Measurements from ENCODE around the gene ACER3.
"Not testable (repeated sequence)": the region's sequence is repeated elsewhere in the genome, so short reads cannot be mapped to it uniquely, and the experiment has no call there.

Gene ACER3

DNA sequence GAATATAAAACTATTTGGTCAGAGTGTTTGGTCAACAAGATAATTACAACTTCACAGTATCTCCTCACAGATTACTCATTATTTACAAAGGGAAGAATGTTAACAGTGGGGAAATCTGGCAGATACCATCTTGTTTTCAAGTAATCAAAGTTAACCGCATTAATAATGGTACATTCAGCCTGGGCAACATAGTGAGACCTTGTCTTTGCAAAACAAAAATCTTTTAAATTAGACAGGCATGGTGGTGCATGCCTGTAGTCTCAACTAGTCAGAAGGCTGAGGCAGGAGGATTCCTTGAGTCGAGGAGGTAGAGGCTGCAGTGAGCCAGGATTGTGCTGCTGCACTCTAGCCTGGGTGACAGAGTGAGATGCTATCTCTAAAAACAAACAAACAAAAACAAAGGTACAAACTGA lies 78.5 kb downstream of the ACER3 start:
- no peak for DNase-seq

DNA sequence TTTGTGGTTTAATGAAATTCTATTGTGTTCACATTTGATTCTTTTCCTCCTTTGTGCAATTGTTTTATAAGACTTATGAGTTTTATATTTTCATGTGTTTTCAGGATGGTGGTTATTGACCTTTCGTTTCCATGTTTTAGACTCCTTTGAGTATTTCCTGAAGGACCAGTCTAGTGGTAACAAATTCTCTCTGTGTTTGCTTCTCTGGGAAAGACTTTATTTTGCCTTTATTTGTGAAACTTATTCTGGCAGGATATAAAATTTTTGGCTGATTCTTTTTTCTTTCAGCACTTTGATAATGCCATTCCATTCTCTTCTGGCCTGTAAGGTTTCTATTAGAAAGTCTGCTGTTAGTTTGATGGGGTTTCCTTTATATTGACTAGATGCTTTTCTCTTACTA lies 83.5 kb downstream of the ACER3 start:
- no peak for DNase-seq

DNA sequence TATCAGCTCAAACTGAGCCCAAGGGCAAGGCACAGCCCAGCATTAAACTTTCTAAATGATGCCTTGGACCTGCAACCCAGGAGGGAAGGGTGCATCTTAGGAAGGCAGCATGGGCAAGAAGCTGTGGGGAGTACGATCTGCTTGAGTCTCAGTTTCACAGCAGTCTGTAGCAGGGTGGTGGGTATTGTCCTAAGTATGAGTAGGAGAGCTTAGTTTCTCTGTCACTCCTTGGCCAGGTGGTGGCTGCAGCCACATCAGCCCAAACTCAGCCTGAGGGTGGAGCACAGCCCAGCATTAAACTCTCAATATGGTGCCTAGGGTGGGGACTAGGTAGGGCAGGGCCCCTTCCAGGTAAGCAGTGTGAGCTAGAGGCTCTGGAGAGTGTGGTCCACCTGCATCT lies 85.5 kb downstream of the ACER3 start:
- DNase-seq: no peak

DNA sequence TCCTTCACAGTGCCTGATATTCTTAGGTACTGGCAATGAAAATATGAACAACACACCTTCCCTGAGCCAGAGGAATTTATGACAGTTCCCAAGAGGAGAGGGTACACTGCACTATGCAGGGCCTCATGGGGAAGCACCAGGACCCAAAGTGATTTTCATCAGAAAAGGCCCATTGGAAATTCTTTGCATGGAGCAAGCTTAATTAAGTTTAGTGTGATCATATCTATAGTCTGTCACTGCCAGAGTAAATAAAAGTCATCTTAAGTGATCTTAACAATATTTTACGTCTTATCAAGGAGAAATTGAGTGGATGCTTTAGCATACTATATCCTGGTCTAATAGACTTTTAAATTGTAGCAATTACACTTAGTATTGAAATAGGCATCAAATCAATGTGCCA lies 86.5 kb downstream of the ACER3 start:
- DNase-seq: no peak

DNA sequence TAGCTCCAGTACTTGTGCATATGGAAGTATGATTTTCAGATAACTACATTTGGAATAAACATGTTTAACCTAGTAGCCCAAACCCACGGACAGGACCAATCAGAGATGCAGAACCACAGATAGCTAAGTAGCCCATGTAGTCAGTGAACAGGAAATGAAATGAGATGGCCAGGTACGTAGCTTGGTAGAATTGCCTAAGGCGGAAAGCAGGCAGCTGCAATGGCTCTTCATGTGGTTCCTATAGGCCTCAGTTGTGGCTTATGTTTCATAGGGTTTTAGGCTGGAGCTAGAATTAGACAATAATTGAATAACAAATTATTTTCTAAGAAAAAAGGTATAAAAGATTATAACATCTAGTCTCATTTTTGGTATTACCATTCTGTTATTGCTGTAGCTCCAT lies 87.1 kb downstream of the ACER3 start:
- DNase-seq: no peak

DNA sequence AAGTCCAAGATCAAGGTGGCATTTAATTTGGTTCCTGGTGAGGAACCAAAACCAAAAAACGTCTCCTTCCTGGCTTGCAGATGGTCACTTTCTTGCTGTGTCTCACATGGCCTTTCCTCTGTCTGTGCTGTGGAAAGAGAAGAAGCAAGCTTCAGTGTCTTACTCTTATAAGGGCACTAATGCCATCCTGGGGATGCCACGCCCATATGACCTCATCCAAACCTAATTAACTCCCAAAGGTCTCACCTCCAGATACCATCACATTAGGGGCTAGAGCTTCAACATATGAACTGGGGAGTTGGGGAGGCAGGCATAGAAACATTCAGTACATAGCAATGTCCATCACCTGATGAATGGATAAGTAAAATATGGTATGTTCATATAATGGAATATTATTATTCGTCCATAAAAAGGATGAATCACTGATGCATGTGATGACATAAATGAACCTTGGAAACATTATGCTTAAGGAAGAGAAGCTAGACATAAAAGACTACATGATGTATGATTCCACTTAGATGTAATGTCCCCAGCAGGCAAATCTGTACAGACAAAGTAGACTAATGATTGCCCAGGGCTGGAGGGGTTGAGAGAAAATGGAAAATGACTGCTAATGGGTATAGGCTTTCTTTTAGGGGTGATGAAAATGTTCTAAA lies 94.9 kb downstream of the ACER3 start:
- no peak for DNase-seq

DNA sequence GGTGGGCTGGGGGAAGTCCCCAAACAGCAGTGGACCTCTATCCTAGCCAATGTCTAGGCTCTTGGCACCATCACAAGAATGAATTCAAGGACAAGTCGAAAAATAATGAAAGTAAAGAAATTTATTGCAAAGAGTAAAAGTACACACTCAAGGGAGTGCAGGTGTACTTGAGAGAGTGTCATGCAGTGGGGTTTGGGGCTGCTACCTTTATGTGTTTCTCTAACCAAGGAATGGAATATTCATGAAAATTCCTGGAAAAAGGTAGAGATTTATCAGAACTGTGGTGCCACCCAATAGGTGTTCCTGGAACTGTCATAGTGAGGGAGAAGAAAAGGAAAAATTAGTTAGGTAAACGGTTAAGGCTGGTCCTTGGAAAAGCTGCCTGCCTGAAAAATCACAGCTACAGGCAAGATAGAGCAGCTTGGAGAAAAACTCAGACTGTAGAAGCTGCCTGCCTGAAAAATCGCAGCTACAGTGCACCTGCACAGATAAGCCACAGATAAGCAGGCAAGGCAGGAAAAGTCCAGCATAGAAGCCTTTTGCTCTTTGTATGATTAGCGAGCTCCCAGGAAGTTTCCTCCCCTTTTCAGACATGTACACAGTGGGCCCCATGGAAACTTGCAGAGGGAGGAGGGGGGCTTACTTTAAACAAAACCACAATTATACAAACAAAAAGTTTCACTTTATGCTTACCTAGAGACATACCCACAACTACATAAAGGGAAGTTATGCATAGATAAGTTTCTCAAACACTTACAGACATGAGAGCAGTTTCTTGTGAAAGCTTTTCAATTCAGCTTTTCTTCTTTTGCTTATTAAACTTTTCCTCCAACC lies 102.1 kb downstream of the ACER3 start:
- no peak for DNase-seq

DNA sequence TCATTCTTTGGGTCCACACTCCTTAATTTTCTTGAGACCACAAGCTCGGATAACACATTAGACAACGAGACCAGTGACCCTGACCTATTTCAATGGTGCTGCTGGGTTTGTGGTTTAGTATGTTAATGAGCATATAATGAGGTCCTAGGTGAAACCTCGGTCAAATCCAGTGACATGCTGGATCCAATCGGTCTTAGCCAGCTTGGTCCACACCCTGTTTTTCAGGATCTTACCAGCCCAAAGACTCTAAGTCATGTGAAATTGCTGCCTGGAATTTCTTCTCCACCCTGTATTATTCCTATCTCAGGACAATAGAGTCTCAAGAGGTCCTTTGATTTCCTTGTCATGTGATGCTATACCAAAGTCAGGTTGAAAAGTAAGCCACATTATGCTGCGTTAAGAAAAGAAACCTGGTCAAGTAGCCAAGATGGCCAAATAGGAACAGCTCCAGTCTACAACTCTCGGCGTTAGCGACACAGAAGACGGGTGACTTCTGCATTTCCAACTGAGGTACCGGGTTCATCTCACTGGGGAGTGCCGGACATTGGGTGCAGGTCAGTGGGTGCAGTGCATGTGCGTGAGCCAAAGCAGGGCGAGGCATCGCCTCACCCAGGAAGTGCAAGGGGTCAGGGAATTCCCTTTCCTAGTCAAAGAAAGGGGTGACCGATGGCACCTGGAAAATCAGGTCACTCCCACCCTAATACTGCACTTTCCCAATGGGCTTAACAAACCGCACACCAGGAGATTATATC lies 102.9 kb downstream of the ACER3 start:
- DNase-seq: not testable (repeated sequence)

DNA sequence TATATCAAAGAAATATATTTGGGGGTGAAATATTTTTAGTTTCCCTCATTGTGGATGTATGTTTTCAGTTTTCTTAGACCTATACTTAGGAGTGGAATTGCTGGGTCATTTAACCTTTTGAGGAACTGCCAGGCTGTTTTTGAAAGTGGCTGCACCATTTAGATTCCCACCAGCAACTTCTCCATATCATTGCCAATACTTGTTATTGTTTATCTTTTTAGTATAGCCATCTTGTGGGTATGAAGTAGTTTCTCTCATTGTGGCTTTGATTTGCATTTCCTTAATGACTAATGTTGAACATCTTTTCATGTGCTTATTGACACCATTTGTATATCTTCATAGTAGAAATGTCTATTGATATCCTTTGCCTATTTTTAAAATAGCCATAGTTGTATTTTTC lies 111.3 kb downstream of the ACER3 start:
- no peak for DNase-seq

DNA sequence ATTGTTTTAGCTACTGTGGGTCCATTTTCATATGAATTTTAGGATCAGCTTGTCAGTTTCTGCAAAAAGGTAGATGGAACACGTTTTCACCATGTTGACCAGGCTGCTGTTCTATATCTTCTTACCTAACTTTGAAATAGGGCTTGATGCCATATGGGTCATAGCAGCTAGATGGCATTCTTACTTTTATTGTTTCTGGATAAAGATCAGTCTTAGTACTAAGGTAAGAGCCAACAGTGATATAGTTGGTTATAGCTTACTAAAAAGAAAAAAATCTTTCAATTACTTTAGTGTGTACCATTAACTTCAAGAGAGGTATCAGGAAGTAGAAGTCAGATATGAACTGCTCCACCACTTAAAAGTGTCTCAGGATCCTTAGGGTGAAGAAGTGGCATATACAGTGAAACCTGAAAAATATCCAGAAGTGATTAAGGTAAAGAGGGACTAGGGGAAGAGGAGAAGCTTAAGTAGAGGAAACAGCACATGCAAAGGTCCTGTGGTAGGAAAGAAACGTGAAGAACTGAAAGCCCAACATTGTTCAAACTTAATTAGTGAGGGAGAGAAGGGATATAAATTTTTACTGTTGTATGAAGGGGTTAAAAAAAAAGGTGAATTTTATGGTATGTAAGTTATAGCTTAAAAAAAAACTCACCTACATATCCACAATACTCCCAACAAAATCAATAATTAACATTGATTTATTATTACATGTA lies 113.6 kb downstream of the ACER3 start:
- no peak for DNase-seq

DNA sequence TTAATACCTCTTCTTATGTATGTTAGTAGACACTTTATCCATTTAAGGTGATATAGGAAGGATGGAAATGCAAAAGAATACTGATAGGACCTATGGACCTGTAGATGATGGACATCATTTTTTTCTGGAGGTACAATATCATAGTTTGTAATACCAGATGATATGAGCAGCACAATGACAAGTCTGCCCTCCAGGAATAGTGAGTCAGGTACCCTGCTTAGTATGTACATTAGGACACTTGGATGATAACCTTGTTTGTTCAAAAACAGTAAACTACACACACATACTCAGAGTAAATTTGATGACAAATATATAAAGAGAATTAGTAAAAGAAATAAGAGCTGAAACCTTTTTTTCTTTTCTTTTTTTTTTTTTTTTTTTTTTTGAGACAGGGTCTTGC lies 114.8 kb downstream of the ACER3 start:
- DNase-seq: no peak

DNA sequence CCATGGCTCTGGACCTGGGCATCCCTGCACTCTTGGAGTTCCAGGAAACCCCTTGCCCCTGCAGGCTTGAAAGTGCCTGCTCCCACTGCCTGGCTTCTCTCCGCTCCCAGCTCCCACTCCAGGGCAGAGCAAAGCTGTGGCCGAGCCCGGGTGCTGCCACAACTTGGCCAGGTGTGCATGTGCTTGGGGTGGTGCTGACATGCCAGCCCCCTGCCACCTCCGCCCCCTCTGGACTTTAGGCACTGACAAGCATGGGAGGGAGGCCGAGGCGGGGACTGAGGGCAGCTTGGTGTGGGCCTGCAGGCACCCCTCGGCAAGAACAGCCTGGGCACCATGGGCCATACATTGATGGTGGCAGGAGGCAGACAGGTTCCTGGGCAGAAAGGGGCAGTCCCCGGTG lies 117.1 kb downstream of the ACER3 start:
- no peak for DNase-seq

DNA sequence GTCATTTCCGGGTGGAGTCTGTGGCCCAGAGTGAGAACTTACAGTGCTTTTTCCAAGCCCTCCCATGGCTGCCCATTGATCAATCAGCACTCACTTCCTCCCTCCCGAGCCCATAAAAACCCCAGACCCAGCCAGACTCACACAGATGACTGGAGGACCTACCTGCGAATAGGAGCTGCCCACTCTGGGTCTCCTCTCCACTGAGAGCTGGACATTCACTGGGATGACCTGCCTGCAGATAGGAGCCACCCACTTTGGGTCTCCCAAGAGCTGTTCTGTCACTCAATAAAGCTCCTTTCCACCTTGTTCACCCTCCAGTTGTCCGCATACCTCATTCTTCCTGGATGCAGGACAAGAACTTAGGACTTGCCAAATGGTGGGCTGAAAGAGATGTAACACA lies 117.5 kb downstream of the ACER3 start:
- DNase-seq: no peak

DNA sequence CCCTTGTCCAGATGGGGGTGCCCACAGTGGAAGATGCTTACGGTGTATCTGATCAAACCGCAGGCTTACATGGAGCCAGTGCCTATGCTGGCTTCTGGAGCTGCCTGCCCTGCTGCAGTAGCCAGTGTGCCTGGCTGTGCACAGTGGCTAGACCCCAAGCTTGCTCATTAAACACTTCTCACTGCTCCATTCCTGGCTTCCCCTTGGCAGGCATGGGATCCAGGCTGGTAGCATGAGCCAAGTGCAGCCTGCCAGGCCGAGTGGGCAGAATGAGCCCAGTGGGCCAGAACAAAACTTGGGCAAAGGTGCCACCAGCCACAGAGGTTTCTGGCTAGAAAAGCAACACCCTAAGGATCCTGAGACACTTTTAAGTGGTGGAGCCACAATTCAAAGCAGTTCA lies 118.1 kb downstream of the ACER3 start:
- no peak for DNase-seq

DNA sequence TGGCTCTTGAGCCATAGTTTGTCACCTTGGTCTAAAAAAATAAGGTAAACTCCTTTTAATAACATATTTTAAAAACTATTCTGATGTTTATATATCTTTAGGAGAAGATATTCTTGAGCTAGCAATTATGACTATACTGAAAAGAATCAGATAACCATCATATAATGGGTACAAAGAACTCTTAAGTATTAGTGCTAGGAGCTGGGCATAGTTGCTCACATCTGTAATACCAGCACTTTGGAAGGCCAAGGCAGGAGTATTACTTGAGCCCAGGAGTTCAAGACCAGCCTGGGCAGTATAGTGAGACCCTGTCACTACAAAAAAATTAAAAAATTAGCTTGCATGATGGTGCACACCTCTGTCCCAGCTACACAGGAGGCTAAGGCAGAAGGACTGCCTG lies 119.5 kb downstream of the ACER3 start:
- no peak for DNase-seq

DNA sequence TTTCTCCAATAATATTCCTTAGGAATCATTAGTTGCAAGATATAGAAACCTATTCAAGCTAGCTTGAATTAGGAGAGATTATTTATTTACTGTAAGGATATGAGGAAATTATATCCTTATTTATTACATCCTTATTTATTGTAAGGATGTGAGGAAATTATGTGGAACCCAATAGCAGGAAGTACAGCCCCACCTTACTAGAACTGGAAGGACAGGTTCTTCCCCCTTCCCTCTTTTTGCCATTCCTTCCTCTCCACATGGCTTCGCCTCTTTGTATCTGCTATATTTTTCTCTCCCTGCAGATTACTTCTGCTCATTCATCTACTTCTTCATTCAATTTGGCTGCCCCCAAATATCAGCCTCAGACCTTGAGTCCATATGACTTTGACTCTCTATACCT lies 124.0 kb downstream of the ACER3 start:
- no peak for DNase-seq

DNA sequence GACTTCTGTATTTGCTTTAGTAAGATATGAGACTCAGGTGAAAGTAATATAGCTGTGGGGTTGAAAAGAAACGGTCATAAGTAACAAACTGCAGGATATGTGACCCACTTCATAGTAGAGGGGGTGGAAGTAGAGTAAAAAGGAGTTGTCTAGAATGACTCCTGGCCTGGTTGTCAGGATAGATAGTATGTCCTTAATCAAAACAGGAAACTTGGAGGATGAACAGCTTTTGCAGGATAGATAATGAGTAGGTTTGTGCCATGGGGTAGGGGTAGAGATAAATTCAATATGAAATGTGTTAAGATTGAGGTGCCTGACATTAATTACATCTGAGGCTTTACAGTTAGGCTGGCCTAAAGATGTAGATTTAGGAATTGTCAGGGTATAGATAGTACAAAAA lies 126.5 kb downstream of the ACER3 start:
- DNase-seq: no peak

DNA sequence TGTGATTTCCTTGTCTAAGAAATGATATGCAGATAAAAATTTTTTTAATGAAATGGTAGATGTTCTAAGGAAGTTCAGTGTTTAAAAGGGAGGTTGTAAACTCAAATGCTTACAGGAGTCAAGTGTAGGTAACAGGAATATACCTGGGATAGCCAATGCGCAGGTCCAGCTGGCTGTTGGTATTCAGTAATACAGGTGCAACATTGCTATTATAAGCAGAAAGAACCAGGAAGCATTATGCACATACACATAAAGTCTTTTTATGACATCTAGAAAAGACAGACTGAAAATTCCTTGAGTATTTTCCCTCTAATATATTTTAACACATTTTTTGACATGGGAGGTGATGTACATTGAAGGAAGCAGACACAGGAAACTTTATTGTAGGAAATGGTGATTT lies 129.9 kb downstream of the ACER3 start:
- DNase-seq: no peak

DNA sequence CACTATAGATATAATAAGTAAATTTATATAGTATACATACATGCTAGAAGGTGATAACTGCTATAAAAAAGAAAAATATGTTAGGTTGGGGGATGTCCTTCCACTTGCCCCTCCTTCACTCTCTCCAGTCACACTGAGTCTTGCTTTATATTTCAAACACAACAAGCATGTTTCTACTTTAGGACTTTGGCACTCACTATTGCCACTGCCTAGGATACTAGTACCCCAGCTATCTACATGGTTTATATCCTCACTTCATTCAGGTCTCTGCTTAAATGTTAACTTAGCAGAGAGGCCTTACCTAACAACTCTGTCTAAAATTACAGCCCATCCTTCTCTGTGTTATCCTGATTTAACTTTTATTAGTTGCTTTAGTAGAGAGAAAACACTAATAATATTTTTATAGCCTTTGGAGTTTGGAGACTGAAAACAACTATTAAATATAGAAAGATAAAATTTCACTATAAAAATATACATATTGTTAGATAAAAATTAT lies 134.4 kb downstream of the ACER3 start:
- no peak for DNase-seq

DNA sequence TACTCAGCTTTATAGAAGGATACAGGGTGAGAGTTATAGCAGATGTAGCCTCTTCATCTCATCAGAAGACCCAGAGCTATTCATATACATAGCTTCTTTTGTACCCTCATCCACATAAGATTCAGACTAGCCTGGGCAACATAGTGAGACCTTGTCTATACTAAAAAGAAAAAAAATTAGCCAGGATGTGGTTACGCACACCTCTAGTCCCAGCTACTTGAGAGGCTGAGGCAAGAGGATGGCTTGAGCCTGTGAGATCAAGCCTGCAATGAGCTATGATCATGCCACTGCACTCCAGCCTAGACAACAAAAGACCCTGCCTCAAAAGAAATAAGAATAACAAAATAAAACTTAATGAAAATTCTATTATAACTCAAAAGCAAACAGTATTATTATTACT lies 136.8 kb downstream of the ACER3 start:
- no peak for DNase-seq

DNA sequence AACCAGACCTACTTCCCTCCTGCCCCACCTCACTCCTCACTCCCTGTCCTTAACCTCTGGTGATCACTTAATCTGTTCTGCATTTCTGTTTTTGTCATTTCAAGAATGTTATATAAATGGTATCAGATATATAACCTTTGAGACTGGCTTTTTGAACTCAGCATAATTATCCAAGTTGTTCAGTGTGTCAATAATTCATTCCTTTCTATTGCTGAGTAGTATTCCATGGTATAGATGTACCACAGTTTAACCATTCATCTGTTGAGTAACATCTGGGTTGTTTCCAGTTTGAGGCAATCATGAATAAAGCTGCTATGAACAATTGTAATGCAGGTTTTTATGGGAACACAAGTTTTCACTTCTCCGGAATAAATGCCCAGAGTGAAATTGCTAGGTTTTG lies 138.9 kb downstream of the ACER3 start:
- DNase-seq: no peak

DNA sequence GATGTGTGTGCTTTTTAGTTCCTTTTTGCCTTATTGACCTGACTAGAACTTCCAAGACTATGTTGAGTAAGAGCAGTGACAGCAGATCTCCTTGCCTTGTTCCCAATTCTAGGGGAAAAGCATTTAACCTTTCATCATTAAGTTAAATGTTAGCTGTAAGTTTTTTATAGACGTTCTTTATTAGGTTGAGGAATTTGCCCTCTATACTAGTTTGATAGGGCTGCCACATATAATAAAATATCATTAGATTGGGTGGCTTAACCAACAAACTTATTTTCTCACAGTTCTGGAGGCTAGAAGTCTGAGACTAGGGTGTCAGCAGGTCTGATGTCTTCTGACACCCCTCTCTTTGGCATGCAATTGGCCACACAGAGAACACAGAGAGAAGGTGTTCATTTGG lies 140.9 kb downstream of the ACER3 start:
- no peak for DNase-seq

DNA sequence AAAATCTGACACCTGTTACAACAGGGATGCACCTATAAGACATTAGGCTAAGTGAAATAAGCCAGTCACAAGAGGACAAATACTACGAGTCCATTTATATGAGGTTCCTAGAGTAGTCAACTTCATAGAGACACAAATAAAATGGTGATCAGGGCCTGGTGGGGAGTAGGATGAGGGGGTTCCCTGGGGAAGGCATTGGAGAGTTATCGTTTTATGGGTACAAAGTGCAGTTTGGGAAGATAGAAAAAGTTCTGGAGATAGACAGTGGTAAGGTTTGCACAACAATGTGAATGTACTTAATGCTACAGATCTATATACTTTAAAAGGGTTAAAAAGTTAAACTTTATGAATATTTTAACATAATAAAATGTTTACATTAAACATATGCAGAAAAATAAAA lies 142.1 kb downstream of the ACER3 start:
- DNase-seq: no peak
